22Rv1 (cell line): Measurements from ENCODE around the gene WWTR1.

ENCODE experiments used
- H3K27ac ChIP-seq: fragments of 450-650 bp; 2 replicates; pipeline ENCODE4 v1.5.1; 2017
- CTCF ChIP-seq: fragments of 450-650 bp; IDR thresholded peaks from 2 replicates; pipeline ENCODE4 v1.5.1; 2017; ENCODE audit warnings: mild to moderate bottlenecking
- ZFX ChIP-seq: fragments of 450-650 bp; IDR thresholded peaks from 2 replicates; pipeline ENCODE4 v1.6.1; 2017; ENCODE audit warnings: antibody characterized with exemption, borderline replicate concordance

WWTR1 gene

GRCh38 chr3:149604125-149604875 is 53.5 kb downstream of the WWTR1 start:
- TF ChIP-seq CTCF (no peak), ZFX (no peak)
- H3K27ac ChIP-seq, result no peak overlapping the region

DNA sequence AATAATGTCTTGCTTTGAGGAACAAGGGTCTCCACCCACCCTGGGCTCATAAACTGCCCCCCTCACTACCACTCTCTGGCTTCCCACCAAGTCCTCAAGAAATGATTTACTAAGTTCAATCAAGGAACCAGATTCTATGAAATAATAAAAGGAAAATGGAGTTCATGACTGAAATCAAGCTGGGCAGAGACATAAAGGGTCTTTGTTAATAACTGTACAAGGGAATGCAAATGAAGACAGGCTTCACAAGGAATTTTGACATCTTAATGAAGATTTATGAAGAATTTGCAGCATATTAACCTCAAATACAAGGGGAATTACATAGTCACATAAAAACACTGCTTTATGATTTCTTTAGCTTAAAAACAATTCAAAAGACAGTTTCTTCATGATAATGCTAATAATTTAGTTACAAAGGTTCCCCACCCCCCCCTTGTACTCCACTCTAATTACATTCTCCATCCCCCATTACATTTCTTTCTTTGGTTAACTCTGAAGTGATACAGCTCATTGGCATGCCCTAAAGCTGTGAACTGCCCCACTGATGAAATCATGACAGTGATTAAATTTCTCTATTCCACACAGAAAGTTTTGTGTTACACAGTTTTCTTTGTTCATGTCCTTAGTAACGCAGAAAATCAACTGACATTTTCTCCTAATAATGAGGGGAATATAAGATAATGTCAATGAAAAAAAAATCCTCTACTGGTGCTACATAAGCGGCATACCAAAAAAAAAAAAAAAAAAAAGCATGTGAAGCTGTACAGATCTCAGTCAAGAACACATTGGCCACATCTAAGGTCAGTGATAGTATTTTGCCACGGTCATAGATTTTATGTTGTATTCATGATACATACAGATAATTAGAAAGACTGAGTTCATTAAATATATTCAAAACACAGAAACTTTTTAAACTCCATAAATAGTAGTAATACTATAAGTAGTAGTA is 54.4 kb downstream of the WWTR1 start:
- TF ChIP-seq ZFX (no peak), CTCF (no peak)
- H3K27ac ChIP-seq, result no peak overlapping the region

DNA sequence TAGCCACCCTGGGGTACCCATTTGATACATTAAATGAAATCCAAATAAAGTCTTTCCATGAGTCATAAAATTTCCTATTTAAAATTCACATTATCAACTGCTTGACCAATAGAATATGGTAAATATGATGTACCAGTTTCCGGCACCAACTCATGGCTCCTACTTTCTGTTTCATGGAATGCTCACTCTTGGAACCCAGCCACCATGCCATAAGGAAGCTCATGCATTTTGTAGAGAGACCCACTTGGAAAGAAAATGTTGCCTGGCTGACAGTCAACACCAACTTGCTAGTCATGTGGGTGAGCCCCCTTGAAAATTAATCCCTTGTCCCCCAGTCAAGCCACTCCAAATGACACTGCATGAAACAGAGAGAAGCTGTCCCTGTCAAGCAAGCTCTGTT is 57.2 kb downstream of the WWTR1 start:
- TF ChIP-seq ZFX, result no peak
- no peak for TF ChIP-seq CTCF
- no peak overlapping the region for H3K27ac ChIP-seq

DNA sequence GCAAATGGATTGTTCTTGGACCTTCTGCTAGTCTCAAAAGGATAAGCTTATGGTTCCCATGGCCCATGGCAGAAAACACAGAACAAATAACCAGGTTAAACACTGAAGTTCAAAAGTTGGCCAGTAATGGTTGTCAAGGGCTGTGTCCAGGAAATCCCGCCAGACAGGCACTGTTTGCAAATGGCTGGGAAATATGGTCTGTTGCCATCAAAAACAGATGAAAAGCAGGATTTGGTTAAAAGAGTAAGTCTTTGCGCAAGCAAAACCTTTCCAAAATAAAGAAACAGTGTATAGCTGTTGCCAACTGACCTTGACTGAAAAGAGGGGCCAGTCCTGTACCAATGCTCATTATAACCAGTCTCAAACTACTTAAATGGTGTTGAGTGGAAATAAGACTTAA is 58.6 kb downstream of the WWTR1 start:
- TF ChIP-seq ZFX (no peak), CTCF (no peak)
- H3K27ac ChIP-seq, result no peak overlapping the region

- no peak for TF ChIP-seq CTCF
- TF ChIP-seq ZFX, result no peak
- no peak overlapping the region for H3K27ac ChIP-seq
Measured at GRCh38 chr3:149596134-149596770, 61.6 kb downstream of the WWTR1 start.

DNA sequence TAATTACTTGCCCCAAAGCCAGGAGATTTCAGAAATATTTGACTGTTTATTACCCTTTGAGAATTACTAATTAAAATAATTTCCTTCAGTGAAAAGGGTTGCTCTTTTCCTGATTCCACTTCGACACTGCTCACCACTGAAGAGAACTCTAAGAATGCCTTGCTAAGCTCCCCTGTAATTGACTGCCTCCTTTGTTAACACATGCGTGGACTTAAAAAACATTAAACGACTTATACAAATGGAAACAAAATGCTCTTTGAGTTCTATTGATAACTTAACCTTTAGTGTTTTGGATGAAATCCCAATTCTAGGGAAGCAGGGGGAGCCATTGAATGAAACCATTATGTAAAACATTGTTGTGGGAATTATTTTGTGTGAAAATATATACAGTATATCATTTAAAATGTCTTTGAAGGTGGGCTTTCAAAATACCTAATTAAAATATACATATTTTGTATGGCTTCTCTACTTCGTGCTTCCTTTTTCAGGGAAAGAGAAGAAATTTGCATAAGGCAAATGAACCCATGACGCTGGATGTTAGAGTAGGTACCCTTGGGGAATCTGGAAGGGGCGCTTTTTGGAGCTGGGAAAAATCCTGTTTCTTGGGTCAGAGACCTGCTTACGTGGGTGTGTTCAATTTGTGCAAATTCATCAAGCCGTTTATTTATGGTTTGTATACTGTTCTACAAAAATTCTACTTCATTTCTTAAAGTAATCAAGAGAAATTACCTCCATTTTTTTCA is 64.2 kb downstream of the WWTR1 start:
- no peak for TF ChIP-seq ZFX
- no peak for TF ChIP-seq CTCF
- no peak overlapping the region for H3K27ac ChIP-seq
